HEK293T (cell line): ENCODE results near the gene PIP5K1B.

ENCODE experiments used
- CTCF ChIA-PET: fragments of 350-600 bp; formaldehyde crosslinking; extraction: SDS; loops from one replicate; lab custom pipeline; 2021; ENCODE audit warnings: antibody characterized with exemption, inconsistent platforms; lab: Yijun Ruan, JAX
- POLR2A ChIA-PET: fragments of 350-600 bp; formaldehyde crosslinking; extraction: SDS; loops from one replicate; lab custom pipeline; 2020; ENCODE audit warnings: antibody characterized with exemption, inconsistent platforms; lab: Yijun Ruan, JAX
- DNase-seq: peaks from one replicate; pipeline ENCODE4 v3.0.0; 2012; ENCODE audit warnings: mixed read lengths; ENCODE audit errors: extremely low spot score
- ARNT ChIP-seq: fragments of 450-650 bp; IDR thresholded peaks from 2 replicates; pipeline ENCODE4 v1.6.1; 2017; ENCODE audit warnings: mild to moderate bottlenecking
- BHLHE40 ChIP-seq: fragments of 450-650 bp; IDR thresholded peaks from 2 replicates; pipeline ENCODE4 v1.6.1; 2016; ENCODE audit warnings: mild to moderate bottlenecking, moderate library complexity, borderline replicate concordance
- CTBP1 ChIP-seq: fragments of 450-650 bp; IDR thresholded peaks from 2 replicates; pipeline ENCODE4 v1.6.1; 2016; ENCODE audit warnings: borderline replicate concordance
- ELF4 ChIP-seq: fragments of 450-650 bp; IDR thresholded peaks from 2 replicates; pipeline ENCODE4 v1.6.1; 2017; ENCODE audit warnings: antibody characterized with exemption
- FOXA1 ChIP-seq: fragments of 450-650 bp; IDR thresholded peaks from 2 replicates; pipeline ENCODE4 v1.6.1; 2016; ENCODE audit warnings: mild to moderate bottlenecking
- FOXK2 ChIP-seq: fragments of 450-650 bp; IDR thresholded peaks from 2 replicates; pipeline ENCODE4 v1.6.1; 2016; ENCODE audit warnings: mild to moderate bottlenecking
- FOXM1 ChIP-seq: fragments of 450-650 bp; IDR thresholded peaks from 2 replicates; pipeline ENCODE4 v1.6.1; 2017; ENCODE audit warnings: mild to moderate bottlenecking, borderline replicate concordance
- HDGF ChIP-seq: fragments of 450-650 bp; IDR thresholded peaks from 2 replicates; pipeline ENCODE4 v1.6.1; 2017; ENCODE audit warnings: antibody characterized with exemption, borderline replicate concordance
- L3MBTL2 ChIP-seq: fragments of 450-650 bp; conservative IDR thresholded peaks from 2 replicates; pipeline ENCODE4 v1.6.1; 2016; ENCODE audit warnings: mild to moderate bottlenecking
- LEF1 ChIP-seq: fragments of 450-650 bp; IDR thresholded peaks from 2 replicates; pipeline ENCODE4 v1.6.1; 2017; ENCODE audit warnings: mild to moderate bottlenecking, borderline replicate concordance
- NFRKB ChIP-seq: fragments of 450-650 bp; IDR thresholded peaks from 2 replicates; pipeline ENCODE4 v1.6.1; 2016; ENCODE audit warnings: mild to moderate bottlenecking, moderate library complexity
- PKNOX1 ChIP-seq: fragments of 450-650 bp; IDR thresholded peaks from 2 replicates; pipeline ENCODE4 v1.6.1; 2016
- SP1 ChIP-seq: fragments of 450-650 bp; IDR thresholded peaks from 2 replicates; pipeline ENCODE4 v1.6.1; 2017
- SUZ12 ChIP-seq: fragments of 450-650 bp; IDR thresholded peaks from 2 replicates; pipeline ENCODE4 v1.6.1; 2016; ENCODE audit warnings: mild to moderate bottlenecking
- TARDBP ChIP-seq: fragments of 450-650 bp; IDR thresholded peaks from 2 replicates; pipeline ENCODE4 v1.6.1; 2016
- ZNF384 ChIP-seq: fragments of 450-650 bp; IDR thresholded peaks from 2 replicates; pipeline ENCODE4 v1.6.1; 2016

PIP5K1B gene

GRCh38 chr9:68780720-68781119 is 75.7 kb downstream of the PIP5K1B start:
- TF ChIP-seq L3MBTL2 (no peak), CTBP1 (no peak), ZNF384 (no peak), TARDBP (no peak), PKNOX1 (no peak), LEF1 (no peak), FOXK2 (no peak), ARNT (no peak), ELF4 (no peak), SP1 (no peak), SUZ12 (no peak), FOXA1 (no peak), NFRKB (no peak), HDGF (no peak)
- ChIA-PET CTCF (no interaction called here), POLR2A (no interaction called here)
- DNase-seq = peak; percentile 19

- TF ChIP-seq SUZ12 (no peak), PKNOX1 (no peak), LEF1 (no peak), ZNF384 (no peak), FOXK2 (no peak), NFRKB (no peak), FOXA1 (no peak), CTBP1 (no peak), ARNT (no peak), TARDBP (no peak), BHLHE40 (no peak), HDGF (no peak), FOXM1 (no peak), SP1 (no peak), L3MBTL2 (no peak), ELF4 (no peak)
- CTCF ChIA-PET = no interaction called here
- no peak for DNase-seq
- POLR2A ChIA-PET = no interaction called here
These were observed 76.9 kb downstream of the PIP5K1B start for GRCh38 chr9:68781928-68782327.

- DNase-seq = no peak
- no peak for TF ChIP-seq CTBP1
- TF ChIP-seq ELF4 = no peak
- TF ChIP-seq SP1 = no peak
- TF ChIP-seq TARDBP = no peak
- no peak for TF ChIP-seq HDGF
- no peak for TF ChIP-seq LEF1
- ChIA-PET POLR2A (no interaction called here), CTCF (no interaction called here)
These were observed 77.5 kb downstream of the PIP5K1B start for GRCh38 chr9:68782546-68782945.

- DNase-seq = no peak
- ChIA-PET CTCF (no interaction called here), POLR2A (no interaction called here)
- TF ChIP-seq BHLHE40 (no peak), SUZ12 (no peak), ZNF384 (no peak), ELF4 (no peak), SP1 (no peak), CTBP1 (no peak), PKNOX1 (no peak), TARDBP (no peak), LEF1 (no peak), L3MBTL2 (no peak), HDGF (no peak), FOXK2 (no peak), FOXA1 (no peak), ARNT (no peak), FOXM1 (no peak), NFRKB (no peak)
These were observed 80.9 kb downstream of the PIP5K1B start for GRCh38 chr9:68785965-68786364.

GRCh38 chr9:68791169-68791568 is 86.1 kb downstream of the PIP5K1B start:
- DNase-seq = no peak
- ChIA-PET CTCF (no interaction called here), POLR2A (no interaction called here)
- TF ChIP-seq SUZ12 (no peak), HDGF (no peak), CTBP1 (no peak), ARNT (no peak), NFRKB (no peak)

GRCh38 chr9:68793605-68794343 is 88.7 kb downstream of the PIP5K1B start:
- ChIA-PET POLR2A (no interaction called here), CTCF (no interaction called here)
- no peak for DNase-seq
- TF ChIP-seq PKNOX1 (no peak), CTBP1 (no peak), TARDBP (no peak), FOXA1 (no peak), SUZ12 (no peak), ZNF384 (no peak), FOXK2 (no peak), LEF1 (no peak), NFRKB (no peak), L3MBTL2 (no peak)
